GM19099 (cell line): ENCODE measurements around the gene URB2.

Experiments used
- POLR2A ChIP-seq: IDR thresholded peaks from 3 replicates; pipeline ENCODE4 v1.6.1; 2011; ENCODE audit warnings: low read depth; ENCODE audit not compliant: insufficient read length; ENCODE audit errors: extremely low read depth

Gene URB2

DNA sequence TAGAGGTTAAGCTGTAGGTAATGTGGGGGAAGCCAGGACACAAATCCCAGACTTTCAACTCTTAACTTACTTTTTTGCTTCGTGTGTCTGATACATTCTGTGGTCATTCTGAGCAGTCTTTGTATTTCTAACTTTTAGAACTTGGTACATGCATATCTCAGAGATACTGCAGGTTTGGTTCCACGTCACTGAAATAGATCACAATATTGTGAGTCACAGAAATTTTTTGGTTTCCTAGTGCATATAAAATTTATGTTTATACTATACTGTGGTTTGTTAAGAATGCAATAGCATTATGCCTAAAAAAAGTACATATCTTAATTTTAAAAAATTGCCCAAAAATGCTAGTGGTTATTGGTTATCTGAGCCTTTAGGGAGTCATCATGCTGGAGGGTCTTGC is 3.2 kb downstream of the URB2 start:
- no peak for TF ChIP-seq POLR2A

DNA sequence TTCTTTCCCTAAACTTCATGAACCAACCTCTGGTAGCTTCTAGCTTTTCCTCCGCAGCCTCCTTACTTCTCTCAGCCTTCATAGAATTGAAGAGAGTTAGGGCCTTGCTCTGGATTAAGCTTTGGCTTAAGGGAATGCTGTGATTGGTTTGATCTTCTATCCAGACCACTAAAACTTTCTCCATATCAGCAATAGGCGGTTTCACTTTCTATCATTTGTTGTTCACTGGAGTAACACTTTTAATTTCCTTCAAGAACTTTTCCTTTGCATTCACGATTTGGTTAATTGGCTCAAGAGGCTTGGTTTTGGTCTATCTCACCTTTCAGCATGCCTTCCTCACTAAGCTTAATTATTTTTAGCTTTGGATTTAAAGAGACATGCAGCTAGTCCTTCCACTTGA is 5.1 kb downstream of the URB2 start:
- no peak for TF ChIP-seq POLR2A

DNA sequence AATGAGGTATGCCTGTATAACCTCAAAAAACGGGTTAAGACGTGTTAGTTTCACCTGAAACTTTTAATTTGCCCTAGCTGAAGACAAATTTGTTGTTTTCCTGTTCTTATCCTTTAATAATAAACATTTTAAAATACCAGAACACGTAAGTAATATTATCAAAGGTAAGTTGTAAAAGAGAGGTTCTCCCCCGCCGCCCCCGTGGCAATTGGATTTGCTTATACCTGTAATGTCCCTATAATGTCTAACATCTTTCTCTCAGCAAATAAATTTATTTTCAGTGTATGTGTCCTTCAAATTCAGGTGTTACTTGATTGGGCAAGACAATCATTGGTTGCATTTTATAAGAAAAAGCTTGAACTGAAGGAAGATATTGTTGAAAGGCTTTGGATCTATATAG is 5.9 kb downstream of the URB2 start:
- no peak for TF ChIP-seq POLR2A

DNA sequence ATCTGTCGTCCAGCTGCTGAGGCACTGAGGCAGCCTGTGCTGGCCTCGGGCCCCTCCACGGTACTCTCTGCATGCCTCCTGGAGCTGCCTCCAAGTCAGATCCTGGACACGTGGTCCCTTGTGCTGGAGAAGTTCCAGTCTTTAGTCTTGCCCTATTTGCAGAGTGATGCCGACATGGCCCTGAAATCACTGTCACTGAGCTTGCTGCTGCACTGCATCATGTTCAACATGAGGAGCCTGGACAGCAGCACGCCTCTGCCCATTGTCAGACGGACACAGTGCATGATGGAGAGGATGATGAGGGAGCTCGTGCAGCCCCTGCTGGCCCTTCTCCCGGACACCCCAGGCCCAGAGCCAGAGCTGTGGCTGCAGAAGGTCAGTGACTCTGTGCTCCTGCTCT is 10.0 kb downstream of the URB2 start:
- TF ChIP-seq POLR2A: no peak

DNA sequence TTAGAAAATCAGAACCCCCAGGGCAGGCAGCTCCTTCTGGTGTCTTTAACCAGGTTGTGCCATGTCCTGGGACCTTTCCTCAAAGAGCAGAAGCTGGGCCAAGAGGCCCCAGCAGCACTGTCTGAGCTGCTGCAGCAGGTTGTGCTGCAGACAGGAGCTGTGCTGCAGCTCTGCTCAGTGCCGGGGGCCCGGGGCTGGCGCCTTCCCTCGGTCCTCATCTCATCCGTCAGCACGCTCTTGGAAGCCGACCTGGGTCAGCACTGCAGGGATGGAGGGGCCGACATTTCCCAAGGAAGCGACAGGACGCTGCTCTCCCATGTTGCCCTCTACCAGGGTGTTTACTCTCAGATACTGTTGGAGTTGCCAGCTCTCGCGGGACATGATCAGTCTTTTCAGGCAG is 11.7 kb downstream of the URB2 start:
- TF ChIP-seq POLR2A: no peak

DNA sequence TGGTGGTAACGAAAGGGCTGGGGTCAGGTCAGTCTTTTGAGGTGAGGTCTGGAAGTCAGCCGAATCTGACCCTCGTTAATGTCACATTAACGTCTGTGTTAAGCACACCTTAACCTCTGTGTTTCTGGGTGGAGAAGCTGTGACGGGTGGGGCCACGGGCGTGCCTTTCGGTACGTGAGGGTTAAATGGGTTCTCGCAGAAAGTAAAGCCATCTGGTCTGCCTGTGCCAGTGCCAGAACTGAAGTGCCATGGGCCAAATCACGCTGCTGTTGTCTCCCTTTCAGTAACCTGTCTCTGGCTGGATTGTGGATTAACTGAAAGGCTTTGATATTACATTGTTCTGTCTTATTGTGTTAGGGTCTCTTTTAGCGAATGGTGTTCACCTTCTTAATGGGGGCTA is 14.4 kb downstream of the URB2 start:
- no peak for TF ChIP-seq POLR2A

DNA sequence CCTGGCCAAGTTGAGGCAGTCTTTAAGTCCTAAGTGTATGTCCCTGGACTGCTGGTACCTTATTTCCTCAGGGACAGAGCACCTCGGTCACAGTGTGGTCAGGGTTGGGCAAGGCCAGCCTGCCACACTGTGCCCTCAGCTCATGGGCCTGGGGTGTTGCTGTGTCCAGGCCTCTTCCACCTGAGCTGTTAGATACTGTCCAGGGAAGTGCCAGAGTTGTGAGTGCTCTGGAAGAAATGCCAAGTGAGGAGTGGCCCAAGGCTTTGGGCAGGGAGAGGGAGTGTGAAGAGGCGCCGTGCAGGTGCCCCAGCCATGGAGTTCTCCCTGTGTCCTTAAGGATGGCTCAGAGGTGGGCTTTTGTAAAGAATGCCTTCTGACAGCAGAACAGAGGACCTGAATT is 15.3 kb downstream of the URB2 start:
- TF ChIP-seq POLR2A: no peak

DNA sequence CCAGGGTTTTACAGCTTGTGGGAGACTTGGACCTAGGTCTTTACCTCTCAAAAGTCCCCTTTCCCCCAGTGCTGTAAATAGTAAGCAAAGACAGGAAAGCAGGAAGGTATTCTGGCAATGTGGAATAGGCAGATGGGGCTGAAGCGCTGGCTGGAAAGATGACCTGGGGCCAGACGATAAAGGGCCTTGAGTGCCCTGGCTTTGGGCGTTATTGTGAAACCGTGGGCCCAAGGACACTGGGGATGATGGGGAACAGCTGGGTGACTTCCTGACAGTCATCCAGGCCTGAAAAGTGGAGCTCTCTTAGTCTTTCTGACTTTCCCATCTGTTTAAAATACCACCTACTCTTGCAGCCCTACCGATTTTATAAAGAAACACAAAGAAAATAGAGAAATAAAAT is 16.3 kb downstream of the URB2 start:
- no peak for TF ChIP-seq POLR2A

DNA sequence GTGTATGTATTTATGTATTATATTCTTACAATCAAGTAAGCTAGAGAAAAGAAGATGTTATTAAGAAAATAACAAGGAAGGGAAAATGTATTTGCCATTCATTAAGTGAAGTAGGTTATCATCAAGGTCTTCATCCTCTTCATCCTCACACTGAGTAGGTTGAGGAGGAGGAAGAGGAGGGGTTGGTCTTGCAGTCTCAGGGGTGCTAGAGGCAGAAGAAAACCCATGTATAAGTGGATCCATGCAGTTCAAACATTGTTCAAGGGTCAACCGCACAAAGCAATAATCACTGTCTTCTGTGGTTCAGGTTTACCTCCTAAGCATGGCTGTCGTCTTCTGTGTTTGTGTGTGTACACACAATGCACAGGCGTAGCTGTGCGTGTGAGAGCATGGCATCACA is 16.9 kb downstream of the URB2 start:
- no peak for TF ChIP-seq POLR2A

DNA sequence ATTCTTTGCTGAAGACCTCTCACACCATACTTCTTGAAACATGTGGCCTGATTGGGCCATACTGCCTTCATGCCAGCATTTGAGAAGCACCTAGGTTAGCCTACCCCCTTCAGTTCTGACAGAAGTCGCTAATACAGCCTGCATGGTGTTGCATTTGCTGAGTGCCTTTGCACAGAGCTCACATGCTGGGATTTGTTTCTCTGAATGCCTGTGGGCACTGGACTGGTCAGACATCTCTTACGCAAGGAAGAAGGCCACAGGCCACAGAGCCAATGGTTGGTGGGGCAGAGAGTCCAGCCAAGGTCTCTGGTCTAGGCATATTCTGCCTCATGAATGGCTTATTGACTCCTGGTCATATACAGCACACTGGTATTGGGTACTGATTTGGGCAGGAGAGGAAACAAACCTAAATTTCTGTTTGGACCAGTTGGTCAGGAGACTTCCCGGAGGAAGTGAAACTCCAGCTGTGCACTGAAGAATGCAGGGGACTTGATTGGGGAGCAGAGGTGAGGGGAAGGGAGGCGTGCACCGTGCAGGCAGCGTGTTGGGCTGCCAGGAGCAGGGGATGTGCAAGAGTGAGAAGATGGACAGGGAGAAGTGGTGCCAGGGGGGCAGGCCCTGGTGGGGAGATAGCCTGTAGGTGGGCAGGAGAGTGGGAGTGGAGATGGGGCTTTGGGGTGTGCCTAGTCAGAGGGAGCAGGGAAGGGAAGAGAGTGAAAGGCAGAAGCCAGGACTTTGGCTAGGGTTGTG is 18.1 kb downstream of the URB2 start:
- TF ChIP-seq POLR2A: no peak

DNA sequence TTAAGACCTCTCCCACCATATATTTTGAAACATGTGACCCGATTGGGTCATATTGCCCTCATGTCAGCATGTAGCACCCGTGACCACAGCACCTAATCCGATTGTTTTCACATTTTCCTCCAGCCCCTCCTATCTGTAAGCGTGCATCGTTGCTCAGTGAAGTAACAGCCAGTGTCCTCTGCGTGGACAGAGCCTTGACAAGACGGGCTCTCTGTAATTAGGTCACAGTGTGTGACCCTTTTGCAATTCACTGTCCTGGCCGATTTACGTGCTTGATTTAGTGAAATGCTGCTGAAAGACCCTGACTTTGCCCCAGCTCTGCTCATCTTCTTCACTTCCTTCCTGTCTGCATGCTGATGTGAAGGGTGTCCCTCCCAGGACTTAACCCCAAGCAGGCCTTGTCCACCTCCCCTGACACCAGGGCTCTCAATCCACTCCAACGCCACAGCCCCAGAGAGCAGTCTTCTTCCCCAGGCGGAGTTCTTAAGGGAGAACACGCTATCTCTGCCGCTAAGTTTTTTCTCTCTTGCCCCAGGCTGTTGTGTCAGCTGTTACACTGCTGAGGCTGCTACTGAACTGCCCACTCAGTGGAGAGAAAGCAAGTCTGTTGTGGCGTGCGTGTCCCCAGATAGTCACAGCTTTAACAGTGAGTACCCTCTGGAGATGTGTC is 19.4 kb downstream of the URB2 start:
- no peak for TF ChIP-seq POLR2A

DNA sequence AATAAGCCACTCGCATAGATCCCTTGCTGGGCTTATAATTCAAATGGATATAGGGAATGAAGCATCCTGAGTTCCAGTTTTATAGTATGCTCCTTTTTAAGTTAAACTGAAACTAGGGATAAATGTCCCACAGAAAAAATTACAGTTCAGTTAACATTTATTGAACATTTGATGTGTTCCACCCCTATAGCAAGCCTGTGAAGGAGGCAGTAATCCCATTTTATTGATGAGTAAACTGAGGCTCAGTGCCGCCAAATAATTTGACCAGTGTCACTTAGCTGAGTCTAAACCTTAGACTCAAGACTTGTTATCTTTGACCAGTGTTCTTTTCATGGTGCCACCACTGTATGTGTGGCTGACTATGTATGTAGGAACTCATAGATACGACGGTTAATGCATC is 22.4 kb downstream of the URB2 start:
- no peak for TF ChIP-seq POLR2A

DNA sequence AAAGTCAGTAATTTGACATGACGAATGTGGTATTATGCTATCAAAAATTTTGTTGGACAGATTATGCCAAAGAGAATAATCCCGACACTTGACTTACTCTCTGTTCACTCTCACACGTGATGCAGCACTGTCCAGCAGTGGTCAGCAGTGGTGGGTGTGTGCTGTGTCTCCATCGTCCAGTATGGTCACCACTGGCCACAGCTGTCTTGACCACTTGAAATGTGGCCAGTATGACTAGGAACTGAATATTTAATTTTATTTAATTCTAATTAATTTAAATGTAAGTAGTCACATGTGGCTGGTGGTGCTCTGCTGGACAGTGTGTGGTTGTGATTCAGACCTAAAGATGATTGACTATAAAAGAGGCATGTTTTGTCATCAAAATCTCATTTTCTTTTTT is 24.0 kb downstream of the URB2 start:
- TF ChIP-seq POLR2A: no peak

DNA sequence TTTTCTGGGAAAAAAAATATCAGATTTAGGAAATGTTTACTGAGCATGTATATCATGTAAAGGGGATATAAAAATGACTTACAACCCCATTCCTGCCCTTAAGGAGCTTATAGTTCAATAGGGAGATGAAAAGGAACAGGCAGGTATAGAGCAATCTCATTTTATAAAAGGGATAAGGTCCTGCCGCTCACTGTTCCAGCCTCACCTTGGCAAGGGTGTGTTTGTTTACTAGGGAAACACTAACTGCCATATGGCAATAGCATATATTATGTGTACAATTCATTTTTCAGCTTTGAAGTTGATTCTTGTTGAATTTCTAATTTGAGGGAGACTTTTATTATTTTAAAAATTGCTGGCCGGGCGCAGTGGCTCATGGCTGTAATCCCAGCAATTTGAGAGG is 25.5 kb downstream of the URB2 start:
- TF ChIP-seq POLR2A: no peak

DNA sequence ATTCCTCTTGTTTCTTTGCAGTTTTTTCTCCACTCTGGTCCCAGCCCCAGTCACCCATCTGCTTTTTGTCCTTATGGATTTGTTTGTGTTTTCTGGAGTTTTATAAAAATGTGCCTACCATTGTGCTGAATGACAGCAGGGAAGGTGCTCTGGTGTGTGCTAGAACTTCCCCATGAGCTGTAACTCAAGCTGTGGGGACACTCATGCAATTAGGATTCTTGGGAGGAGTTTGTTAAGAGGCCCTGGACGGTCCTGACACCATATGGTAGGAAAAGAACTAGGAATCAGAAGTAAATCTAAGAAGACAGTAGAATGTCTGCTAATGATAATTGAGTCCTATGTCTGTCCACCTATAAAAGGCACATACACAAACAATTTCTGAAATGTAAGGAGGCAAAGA is 27.4 kb downstream of the URB2 start:
- no peak for TF ChIP-seq POLR2A

DNA sequence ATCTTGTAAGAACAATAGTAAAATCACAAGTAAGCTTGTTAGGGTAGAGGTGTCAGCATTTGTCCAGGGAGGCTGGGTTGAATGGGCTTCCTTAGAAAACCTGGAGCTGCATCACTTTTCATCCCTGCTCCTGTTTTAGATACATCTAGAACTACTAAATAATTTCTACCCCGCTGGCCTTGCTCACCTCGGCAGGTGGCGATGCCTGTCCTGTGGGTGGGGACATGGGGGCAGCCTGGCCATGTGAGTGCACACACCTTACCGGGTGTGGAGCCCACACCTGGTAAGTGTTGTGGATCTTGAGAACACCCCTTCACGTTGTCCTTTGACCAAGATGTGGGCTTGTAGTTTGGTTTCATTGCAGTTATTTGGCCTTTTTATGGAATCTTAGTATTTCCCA is 29.7 kb downstream of the URB2 start:
- no peak for TF ChIP-seq POLR2A
